WTC11 (cell line): ENCODE data around the gene SNCA. TPM values are rescaled to one million over a fixed set of nuclear protein-coding genes. Genes with fewer than 3 reads are reported as not detected.

Experiments
- ATAC-seq: fragments of 200-7000 bp; cut with Tn5 transposase; 2 replicates; pipeline ENCODE4 v1.10.0; 2021; ENCODE audit warnings: mild to moderate bottlenecking, moderate library complexity
- CTCF ChIA-PET: fragments of 300-600 bp; sonication (Branson Sonifier 250); formaldehyde crosslinking; loops from one replicate; lab custom pipeline; 2021; ENCODE audit warnings: antibody characterized with exemption; lab: Charles Lee
- POLR2A ChIA-PET: fragments of 350-600 bp; sonication (Branson Sonifier 250); formaldehyde crosslinking; loops from one replicate; lab custom pipeline; 2021; ENCODE audit warnings: antibody characterized with exemption; lab: Charles Lee
- DNase-seq: peaks from one replicate; pipeline ENCODE4 v3.0.0; 2021; ENCODE audit warnings: low spot score
- H3K27ac Mint-ChIP-seq: 2 replicates; pipeline ENCODE4 v1.8.0; 2021; ENCODE audit warnings: mixed read lengths
- H3K27me3 Mint-ChIP-seq: 2 replicates; pipeline ENCODE4 v1.8.0; 2021; ENCODE audit warnings: low read depth, mild to moderate bottlenecking, moderate library complexity, mixed read lengths
- H3K36me3 Mint-ChIP-seq: 2 replicates; pipeline ENCODE4 v1.8.0; 2021; ENCODE audit warnings: mixed read lengths
- H3K4me1 Mint-ChIP-seq: 2 replicates; pipeline ENCODE4 v1.8.0; 2022; ENCODE audit warnings: mixed read lengths
- H3K4me3 Mint-ChIP-seq: 2 replicates; pipeline ENCODE4 v1.8.0; 2021; ENCODE audit warnings: mild to moderate bottlenecking, moderate library complexity, mixed read lengths
- H3K9me3 Mint-ChIP-seq: 2 replicates; pipeline ENCODE4 v1.8.0; 2021; ENCODE audit warnings: mixed read lengths
- CREM ChIP-seq: sonication (generic); formaldehyde crosslinking; IDR thresholded peaks from 2 replicates; pipeline ENCODE4 v1.8.1; 2022; ENCODE audit warnings: mild to moderate bottlenecking, missing genetic modification reagents, moderate library complexity
- JUN ChIP-seq: sonication (generic); formaldehyde crosslinking; IDR thresholded peaks from 2 replicates; pipeline ENCODE4 v1.8.0; 2023; ENCODE audit warnings: mild to moderate bottlenecking, missing genetic modification reagents
- MXD4 ChIP-seq: fragments of 250-450 bp; sonication (Bioruptor Pico); IDR thresholded peaks from 2 replicates; pipeline ENCODE4 v1.8.0; 2021; ENCODE audit warnings: mild to moderate bottlenecking, moderate library complexity, borderline replicate concordance
- SMAD4 ChIP-seq: sonication (generic); formaldehyde crosslinking; IDR thresholded peaks from 2 replicates; pipeline ENCODE4 v1.8.0; 2022; ENCODE audit warnings: mild to moderate bottlenecking, missing genetic modification reagents
- TP53 ChIP-seq: sonication (generic); formaldehyde crosslinking; IDR thresholded peaks from 2 replicates; pipeline ENCODE4 v1.8.1; 2023; ENCODE audit warnings: mild to moderate bottlenecking, missing genetic modification reagents
- ZNF138 ChIP-seq: sonication (generic); formaldehyde crosslinking; conservative IDR thresholded peaks from 2 replicates; pipeline ENCODE4 v1.8.1; 2022; ENCODE audit warnings: mild to moderate bottlenecking, moderate library complexity, missing genetic modification reagents
- ZNF232 ChIP-seq: sonication (generic); formaldehyde crosslinking; IDR thresholded peaks from 2 replicates; pipeline ENCODE4 v1.8.0; 2022; ENCODE audit warnings: mild to moderate bottlenecking, missing genetic modification reagents
- total RNA-seq: library from RNA; stranded (reverse); gene quantifications from 3 replicates; pipeline ENCODE4 v1.2.3, GENCODE V29; 2021
- TF ChIP-seq, protein P1 (sequence below): sonication (generic); formaldehyde crosslinking; IDR thresholded peaks from 2 replicates; pipeline ENCODE4 v1.8.0; 2023; ENCODE audit warnings: missing genetic modification reagents
- TF ChIP-seq, protein P2 (sequence below): sonication (generic); formaldehyde crosslinking; IDR thresholded peaks from 2 replicates; pipeline ENCODE4 v1.8.0; 2022; ENCODE audit warnings: mild to moderate bottlenecking, missing genetic modification reagents
- TF ChIP-seq, protein P3 (sequence below): sonication (generic); formaldehyde crosslinking; IDR thresholded peaks from 2 replicates; pipeline ENCODE4 v1.8.1; 2023; ENCODE audit warnings: mild to moderate bottlenecking, missing genetic modification reagents
- TF ChIP-seq, protein P4 (sequence below): fragments of 200-600 bp; IDR thresholded peaks from 2 replicates; pipeline ENCODE4 v1.8.0; 2022; ENCODE audit warnings: antibody characterized with exemption
- TF ChIP-seq, protein P5 (sequence below): sonication (generic); formaldehyde crosslinking; IDR thresholded peaks from 2 replicates; pipeline ENCODE4 v1.8.0; 2022; ENCODE audit warnings: missing genetic modification reagents
- TF ChIP-seq, protein P6 (sequence below): fragments of 250-450 bp; sonication (Bioruptor Pico); IDR thresholded peaks from 2 replicates; pipeline ENCODE4 v1.9.0; 2021; ENCODE audit warnings: mild to moderate bottlenecking, borderline replicate concordance
- TF ChIP-seq, protein P7 (sequence below): sonication (generic); formaldehyde crosslinking; IDR thresholded peaks from 2 replicates; pipeline ENCODE4 v1.8.1; 2022; ENCODE audit warnings: low read depth, mild to moderate bottlenecking, moderate library complexity, missing genetic modification reagents, borderline replicate concordance
- TF ChIP-seq, protein P8 (sequence below): sonication (generic); formaldehyde crosslinking; IDR thresholded peaks from 2 replicates; pipeline ENCODE4 v1.8.1; 2023; ENCODE audit warnings: mild to moderate bottlenecking, missing genetic modification reagents, moderate library complexity

The SNCA gene
- total RNA-seq, 1 experiment from 2014 or later: 15.0 TPM

DNA sequence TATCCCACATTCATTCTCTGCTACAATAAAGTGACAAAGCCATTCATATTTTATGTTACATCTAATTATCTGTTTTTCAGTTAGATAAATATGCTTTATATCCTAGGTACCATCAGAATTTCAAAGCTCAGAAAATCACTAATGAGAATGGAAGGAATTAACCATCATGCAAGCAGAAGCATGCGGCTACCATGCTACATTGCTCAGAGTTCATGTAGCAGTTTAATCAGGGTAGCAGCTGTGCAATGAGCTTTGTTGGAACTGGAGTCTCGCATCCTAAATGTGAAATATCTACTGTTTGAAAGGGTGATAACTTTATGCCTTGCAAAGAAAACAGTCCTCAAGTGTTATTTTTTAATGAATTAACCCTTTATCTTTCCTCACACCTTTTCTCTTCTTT lies 77.5 kb downstream of the SNCA start:
- Mint-ChIP-seq H3K9me3 (no peaks in the 10 kb centered on the region), H3K27ac (no peak overlapping the region), H3K36me3 (no peaks in the 10 kb centered on the region), H3K27me3 (no peaks in the 10 kb centered on the region), H3K4me1 (no peaks in the 10 kb centered on the region), H3K4me3 (no peak overlapping the region)
- POLR2A ChIA-PET: no interaction called here
- DNase-seq (no peak), ATAC-seq (no peak)
- TF ChIP-seq, protein P1, sequence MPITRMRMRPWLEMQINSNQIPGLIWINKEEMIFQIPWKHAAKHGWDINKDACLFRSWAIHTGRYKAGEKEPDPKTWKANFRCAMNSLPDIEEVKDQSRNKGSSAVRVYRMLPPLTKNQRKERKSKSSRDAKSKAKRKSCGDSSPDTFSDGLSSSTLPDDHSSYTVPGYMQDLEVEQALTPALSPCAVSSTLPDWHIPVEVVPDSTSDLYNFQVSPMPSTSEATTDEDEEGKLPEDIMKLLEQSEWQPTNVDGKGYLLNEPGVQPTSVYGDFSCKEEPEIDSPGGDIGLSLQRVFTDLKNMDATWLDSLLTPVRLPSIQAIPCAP (CRISPR knock-in tag): no peak
- no peak for TF ChIP-seq SMAD4
- TF ChIP-seq, protein P2, sequence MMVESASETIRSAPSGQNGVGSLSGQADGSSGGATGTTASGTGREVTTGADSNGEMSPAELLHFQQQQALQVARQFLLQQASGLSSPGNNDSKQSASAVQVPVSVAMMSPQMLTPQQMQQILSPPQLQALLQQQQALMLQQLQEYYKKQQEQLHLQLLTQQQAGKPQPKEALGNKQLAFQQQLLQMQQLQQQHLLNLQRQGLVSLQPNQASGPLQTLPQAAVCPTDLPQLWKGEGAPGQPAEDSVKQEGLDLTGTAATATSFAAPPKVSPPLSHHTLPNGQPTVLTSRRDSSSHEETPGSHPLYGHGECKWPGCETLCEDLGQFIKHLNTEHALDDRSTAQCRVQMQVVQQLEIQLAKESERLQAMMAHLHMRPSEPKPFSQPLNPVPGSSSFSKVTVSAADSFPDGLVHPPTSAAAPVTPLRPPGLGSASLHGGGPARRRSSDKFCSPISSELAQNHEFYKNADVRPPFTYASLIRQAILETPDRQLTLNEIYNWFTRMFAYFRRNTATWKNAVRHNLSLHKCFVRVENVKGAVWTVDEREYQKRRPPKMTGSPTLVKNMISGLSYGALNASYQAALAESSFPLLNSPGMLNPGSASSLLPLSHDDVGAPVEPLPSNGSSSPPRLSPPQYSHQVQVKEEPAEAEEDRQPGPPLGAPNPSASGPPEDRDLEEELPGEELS: no peak
- TF ChIP-seq, protein P3, sequence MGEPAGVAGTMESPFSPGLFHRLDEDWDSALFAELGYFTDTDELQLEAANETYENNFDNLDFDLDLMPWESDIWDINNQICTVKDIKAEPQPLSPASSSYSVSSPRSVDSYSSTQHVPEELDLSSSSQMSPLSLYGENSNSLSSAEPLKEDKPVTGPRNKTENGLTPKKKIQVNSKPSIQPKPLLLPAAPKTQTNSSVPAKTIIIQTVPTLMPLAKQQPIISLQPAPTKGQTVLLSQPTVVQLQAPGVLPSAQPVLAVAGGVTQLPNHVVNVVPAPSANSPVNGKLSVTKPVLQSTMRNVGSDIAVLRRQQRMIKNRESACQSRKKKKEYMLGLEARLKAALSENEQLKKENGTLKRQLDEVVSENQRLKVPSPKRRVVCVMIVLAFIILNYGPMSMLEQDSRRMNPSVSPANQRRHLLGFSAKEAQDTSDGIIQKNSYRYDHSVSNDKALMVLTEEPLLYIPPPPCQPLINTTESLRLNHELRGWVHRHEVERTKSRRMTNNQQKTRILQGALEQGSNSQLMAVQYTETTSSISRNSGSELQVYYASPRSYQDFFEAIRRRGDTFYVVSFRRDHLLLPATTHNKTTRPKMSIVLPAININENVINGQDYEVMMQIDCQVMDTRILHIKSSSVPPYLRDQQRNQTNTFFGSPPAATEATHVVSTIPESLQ (CRISPR knock-in tag): no peak
- TF ChIP-seq ZNF232 (CRISPR knock-in tag): no peak
- CTCF ChIA-PET: interaction anchor here (0.6 to 1.0 kb wide), 3 partner anchors 12 to 119 kb away, joined by 4 to 8 read pairs (median 5); no protein-coding TSS in a partner anchor

DNA sequence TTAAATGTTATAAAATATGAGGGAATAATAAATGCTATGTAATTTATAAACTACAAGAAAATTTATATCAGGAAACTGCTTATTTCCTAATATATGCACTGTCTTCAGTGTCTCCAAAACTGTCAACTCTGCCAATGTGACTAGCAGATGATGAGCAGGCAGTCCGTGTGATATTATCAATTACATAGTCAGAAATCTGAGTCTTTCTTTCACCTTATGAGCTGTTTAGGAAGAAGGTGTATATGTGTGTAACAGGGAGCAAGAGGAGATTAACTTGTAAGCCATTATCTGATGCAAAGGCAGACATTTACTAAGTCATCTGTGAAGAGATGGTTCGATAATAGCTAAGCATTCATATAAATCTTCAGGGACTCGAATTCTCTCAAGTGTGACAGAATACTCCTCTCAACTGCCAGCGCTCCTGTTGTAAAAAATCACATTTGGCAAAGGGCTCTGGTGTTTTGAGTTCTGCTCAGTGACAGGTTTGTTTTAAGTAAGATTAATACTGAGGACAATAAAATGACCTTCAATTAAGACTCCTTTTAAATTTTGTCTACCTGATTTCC lies 79.7 kb downstream of the SNCA start:
- CTCF ChIA-PET: no interaction called here
- TF ChIP-seq MXD4: no peak
- TF ChIP-seq, protein P4, sequence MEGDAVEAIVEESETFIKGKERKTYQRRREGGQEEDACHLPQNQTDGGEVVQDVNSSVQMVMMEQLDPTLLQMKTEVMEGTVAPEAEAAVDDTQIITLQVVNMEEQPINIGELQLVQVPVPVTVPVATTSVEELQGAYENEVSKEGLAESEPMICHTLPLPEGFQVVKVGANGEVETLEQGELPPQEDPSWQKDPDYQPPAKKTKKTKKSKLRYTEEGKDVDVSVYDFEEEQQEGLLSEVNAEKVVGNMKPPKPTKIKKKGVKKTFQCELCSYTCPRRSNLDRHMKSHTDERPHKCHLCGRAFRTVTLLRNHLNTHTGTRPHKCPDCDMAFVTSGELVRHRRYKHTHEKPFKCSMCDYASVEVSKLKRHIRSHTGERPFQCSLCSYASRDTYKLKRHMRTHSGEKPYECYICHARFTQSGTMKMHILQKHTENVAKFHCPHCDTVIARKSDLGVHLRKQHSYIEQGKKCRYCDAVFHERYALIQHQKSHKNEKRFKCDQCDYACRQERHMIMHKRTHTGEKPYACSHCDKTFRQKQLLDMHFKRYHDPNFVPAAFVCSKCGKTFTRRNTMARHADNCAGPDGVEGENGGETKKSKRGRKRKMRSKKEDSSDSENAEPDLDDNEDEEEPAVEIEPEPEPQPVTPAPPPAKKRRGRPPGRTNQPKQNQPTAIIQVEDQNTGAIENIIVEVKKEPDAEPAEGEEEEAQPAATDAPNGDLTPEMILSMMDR: no peak
- no peak for TF ChIP-seq TP53
- TF ChIP-seq ZNF138: no peak
- TF ChIP-seq, protein P5, sequence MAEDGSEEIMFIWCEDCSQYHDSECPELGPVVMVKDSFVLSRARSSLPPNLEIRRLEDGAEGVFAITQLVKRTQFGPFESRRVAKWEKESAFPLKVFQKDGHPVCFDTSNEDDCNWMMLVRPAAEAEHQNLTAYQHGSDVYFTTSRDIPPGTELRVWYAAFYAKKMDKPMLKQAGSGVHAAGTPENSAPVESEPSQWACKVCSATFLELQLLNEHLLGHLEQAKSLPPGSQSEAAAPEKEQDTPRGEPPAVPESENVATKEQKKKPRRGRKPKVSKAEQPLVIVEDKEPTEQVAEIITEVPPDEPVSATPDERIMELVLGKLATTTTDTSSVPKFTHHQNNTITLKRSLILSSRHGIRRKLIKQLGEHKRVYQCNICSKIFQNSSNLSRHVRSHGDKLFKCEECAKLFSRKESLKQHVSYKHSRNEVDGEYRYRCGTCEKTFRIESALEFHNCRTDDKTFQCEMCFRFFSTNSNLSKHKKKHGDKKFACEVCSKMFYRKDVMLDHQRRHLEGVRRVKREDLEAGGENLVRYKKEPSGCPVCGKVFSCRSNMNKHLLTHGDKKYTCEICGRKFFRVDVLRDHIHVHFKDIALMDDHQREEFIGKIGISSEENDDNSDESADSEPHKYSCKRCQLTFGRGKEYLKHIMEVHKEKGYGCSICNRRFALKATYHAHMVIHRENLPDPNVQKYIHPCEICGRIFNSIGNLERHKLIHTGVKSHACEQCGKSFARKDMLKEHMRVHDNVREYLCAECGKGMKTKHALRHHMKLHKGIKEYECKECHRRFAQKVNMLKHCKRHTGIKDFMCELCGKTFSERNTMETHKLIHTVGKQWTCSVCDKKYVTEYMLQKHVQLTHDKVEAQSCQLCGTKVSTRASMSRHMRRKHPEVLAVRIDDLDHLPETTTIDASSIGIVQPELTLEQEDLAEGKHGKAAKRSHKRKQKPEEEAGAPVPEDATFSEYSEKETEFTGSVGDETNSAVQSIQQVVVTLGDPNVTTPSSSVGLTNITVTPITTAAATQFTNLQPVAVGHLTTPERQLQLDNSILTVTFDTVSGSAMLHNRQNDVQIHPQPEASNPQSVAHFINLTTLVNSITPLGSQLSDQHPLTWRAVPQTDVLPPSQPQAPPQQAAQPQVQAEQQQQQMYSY (CRISPR knock-in tag): no peak
- ATAC-seq: no peak
- no peak for DNase-seq
- Mint-ChIP-seq H3K27me3 (no peaks in the 10 kb centered on the region), H3K4me1 (peaks cover 9% of the 10 kb centered on the region), H3K27ac (no peak overlapping the region), H3K36me3 (no peaks in the 10 kb centered on the region), H3K9me3 (no peaks in the 10 kb centered on the region), H3K4me3 (no peak overlapping the region)
- POLR2A ChIA-PET: no interaction called here

DNA sequence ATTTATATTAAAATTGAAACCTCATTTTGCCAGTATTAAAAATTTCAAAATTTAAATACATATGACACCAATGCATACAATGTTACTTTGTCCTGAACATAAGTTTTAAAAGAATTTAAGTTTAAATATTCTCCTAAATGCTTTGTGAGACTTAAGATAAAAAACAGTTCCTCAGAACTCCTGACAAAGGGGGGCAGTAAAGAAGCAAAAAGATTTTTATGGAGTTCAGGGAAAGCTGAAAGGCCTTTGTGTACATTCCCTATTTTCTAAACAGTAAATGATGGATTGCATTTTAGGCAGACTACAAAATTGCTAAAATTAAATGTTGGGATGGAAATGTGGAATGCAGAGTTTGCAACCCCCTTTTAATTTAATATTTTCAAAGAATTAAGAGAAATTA lies 81.7 kb downstream of the SNCA start:
- peaks cover 12% of the 10 kb centered on the region for H3K4me1 Mint-ChIP-seq
- ATAC-seq: no peak
- no peak overlapping the region for H3K4me3 Mint-ChIP-seq
- TF ChIP-seq, protein P6, sequence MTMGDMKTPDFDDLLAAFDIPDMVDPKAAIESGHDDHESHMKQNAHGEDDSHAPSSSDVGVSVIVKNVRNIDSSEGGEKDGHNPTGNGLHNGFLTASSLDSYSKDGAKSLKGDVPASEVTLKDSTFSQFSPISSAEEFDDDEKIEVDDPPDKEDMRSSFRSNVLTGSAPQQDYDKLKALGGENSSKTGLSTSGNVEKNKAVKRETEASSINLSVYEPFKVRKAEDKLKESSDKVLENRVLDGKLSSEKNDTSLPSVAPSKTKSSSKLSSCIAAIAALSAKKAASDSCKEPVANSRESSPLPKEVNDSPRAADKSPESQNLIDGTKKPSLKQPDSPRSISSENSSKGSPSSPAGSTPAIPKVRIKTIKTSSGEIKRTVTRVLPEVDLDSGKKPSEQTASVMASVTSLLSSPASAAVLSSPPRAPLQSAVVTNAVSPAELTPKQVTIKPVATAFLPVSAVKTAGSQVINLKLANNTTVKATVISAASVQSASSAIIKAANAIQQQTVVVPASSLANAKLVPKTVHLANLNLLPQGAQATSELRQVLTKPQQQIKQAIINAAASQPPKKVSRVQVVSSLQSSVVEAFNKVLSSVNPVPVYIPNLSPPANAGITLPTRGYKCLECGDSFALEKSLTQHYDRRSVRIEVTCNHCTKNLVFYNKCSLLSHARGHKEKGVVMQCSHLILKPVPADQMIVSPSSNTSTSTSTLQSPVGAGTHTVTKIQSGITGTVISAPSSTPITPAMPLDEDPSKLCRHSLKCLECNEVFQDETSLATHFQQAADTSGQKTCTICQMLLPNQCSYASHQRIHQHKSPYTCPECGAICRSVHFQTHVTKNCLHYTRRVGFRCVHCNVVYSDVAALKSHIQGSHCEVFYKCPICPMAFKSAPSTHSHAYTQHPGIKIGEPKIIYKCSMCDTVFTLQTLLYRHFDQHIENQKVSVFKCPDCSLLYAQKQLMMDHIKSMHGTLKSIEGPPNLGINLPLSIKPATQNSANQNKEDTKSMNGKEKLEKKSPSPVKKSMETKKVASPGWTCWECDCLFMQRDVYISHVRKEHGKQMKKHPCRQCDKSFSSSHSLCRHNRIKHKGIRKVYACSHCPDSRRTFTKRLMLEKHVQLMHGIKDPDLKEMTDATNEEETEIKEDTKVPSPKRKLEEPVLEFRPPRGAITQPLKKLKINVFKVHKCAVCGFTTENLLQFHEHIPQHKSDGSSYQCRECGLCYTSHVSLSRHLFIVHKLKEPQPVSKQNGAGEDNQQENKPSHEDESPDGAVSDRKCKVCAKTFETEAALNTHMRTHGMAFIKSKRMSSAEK (CRISPR knock-in tag): no peak
- TF ChIP-seq, protein P7, sequence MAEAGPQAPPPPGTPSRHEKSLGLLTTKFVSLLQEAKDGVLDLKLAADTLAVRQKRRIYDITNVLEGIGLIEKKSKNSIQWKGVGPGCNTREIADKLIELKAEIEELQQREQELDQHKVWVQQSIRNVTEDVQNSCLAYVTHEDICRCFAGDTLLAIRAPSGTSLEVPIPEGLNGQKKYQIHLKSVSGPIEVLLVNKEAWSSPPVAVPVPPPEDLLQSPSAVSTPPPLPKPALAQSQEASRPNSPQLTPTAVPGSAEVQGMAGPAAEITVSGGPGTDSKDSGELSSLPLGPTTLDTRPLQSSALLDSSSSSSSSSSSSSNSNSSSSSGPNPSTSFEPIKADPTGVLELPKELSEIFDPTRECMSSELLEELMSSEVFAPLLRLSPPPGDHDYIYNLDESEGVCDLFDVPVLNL: no peak
- TF ChIP-seq, protein P8, sequence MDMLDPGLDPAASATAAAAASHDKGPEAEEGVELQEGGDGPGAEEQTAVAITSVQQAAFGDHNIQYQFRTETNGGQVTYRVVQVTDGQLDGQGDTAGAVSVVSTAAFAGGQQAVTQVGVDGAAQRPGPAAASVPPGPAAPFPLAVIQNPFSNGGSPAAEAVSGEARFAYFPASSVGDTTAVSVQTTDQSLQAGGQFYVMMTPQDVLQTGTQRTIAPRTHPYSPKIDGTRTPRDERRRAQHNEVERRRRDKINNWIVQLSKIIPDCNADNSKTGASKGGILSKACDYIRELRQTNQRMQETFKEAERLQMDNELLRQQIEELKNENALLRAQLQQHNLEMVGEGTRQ (CRISPR knock-in tag): no peak
- no peak for TF ChIP-seq JUN (CRISPR knock-in tag)
- no peak for TF ChIP-seq CREM (CRISPR knock-in tag)

More for the DNA sequence above, 81.7 kb downstream of the SNCA start:
- Mint-ChIP-seq H3K36me3 (no peaks in the 10 kb centered on the region), H3K27me3 (no peaks in the 10 kb centered on the region), H3K9me3 (no peaks in the 10 kb centered on the region), H3K27ac (no peak overlapping the region)
- no peak for DNase-seq
- ChIA-PET POLR2A (no interaction called here), CTCF (no interaction called here)
